ENCODE data around the gene ABHD17C.
"Not testable (repeated sequence)": the region's sequence is repeated elsewhere in the genome, so short reads cannot be mapped to it uniquely, and the experiment has no call there.

The ABHD17C gene

DNA sequence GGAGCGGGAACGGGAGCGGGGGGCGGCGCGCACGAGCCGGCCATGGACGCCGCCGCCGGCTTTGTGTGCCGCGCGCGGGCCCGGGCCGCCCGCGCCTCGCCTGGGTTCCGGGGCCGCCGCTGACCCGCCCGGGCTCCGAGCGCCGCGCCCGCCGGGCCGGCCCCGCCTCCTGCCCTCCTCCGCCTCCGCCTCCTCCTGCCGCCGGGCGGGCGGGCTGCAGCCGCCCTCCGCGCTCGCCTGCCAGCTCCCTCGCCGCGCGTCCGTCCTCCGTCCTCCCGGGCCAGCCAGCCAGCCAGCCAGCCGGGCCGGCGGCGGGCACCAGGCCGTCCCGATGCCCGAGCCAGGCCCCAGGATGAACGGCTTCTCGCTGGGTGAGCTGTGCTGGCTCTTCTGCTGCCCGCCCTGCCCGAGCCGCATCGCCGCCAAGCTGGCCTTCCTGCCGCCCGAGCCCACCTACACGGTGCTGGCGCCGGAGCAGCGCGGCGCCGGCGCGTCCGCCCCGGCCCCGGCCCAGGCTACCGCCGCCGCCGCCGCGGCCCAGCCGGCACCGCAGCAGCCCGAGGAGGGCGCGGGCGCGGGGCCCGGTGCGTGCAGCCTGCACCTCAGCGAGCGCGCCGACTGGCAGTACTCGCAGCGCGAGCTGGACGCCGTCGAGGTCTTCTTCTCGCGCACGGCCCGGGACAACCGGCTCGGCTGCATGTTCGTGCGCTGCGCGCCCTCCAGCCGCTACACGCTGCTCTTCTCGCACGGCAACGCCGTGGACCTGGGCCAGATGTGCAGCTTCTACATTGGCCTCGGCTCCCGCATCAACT lies at the start of gene ABHD17C:
TSS of gene ABHD17C (plus strand) at position 212 of the 812 bp plus-strand sequence. CDS start at position 332, 120 bp downstream.
- FAIRE-seq: peak; percentile 13
- DNase-seq (ENCODE audit: insufficient read length, low spot score): peak; percentile 38

GRCh38 chr15:80645494-80646065 lies 49.5 kb upstream of the ABHD17C start:
- FAIRE-seq (no peak), DNase-seq (ENCODE audit: insufficient read length, low spot score) (no peak)

- not testable (repeated sequence) for DNase-seq (ENCODE audit: insufficient read length, low spot score); FAIRE-seq
Observed at GRCh38 chr15:80647424-80647823, 47.7 kb upstream of the ABHD17C start.

- FAIRE-seq: no peak
Observed at GRCh38 chr15:80654299-80654698, 40.8 kb upstream of the ABHD17C start.

GRCh38 chr15:80659375-80659774 lies 35.7 kb upstream of the ABHD17C start:
- FAIRE-seq: no peak
- DNase-seq (ENCODE audit: insufficient read length, low spot score): no peak

More at GRCh38 chr15:80654299-80654698, 40.8 kb upstream of the ABHD17C start:
- DNase-seq (ENCODE audit: insufficient read length, low spot score): no peak

GRCh38 chr15:80660119-80660518 lies 35.0 kb upstream of the ABHD17C start:
- peak; percentile 39 for DNase-seq (ENCODE audit: insufficient read length, low spot score)
- FAIRE-seq: no peak

GRCh38 chr15:80662129-80662528 lies 33.0 kb upstream of the ABHD17C start:
- DNase-seq (ENCODE audit: insufficient read length, low spot score) (no peak), FAIRE-seq (no peak)

DNA sequence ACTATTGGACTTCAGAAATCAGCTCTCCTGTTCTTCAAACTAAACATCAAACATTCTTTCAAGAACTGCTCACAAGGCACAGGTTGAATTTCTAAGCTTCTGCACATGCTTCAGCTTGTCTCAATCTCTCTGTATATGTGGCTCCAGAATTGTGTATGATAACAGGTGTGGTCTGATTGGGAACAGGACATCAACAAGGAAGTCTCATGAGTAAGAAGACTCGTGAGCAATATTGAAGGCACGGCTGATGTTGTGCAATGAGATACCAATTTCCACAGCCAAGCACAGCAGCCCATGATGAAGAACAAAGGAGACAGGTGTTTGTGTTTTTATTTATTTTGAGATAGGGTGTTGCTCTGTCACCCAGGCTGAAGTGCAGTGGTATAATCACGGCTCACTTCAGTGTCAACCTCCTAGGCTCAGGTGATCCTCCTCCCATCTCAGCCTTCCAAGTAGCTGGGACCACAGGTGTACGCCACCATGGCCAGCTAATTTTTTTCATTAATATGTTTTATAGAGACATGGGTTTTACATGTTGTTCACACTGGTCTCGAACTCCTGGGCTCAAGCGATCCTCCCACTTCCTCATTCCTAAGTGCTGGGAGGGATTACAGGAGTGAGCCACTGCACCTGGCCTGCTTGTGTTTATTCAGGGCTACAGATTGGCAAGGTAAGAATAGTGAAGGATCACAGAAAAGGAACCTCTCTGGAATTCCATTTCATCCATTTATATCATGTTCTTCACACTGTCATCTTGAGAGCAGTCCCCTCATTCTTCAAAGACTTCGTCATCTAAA lies 32.2 kb upstream of the ABHD17C start:
- no peak for DNase-seq (ENCODE audit: insufficient read length, low spot score)
- FAIRE-seq: no peak

- FAIRE-seq (no peak), DNase-seq (ENCODE audit: insufficient read length, low spot score) (no peak)
Observed at GRCh38 chr15:80665151-80665550, 30.0 kb upstream of the ABHD17C start.

- FAIRE-seq (no peak), DNase-seq (ENCODE audit: insufficient read length, low spot score) (no peak)
Observed at GRCh38 chr15:80667936-80668335, 27.2 kb upstream of the ABHD17C start.

GRCh38 chr15:80668546-80669236 lies 26.4 kb upstream of the ABHD17C start:
- FAIRE-seq: no peak
- DNase-seq (ENCODE audit: insufficient read length, low spot score): no peak

GRCh38 chr15:80669663-80670273 lies 25.3 kb upstream of the ABHD17C start:
- no peak for FAIRE-seq
- DNase-seq (ENCODE audit: insufficient read length, low spot score): no peak

GRCh38 chr15:80673561-80674244 lies 21.4 kb upstream of the ABHD17C start:
- no peak for FAIRE-seq
- no peak for DNase-seq (ENCODE audit: insufficient read length, low spot score)

GRCh38 chr15:80674245-80674614 lies 20.9 kb upstream of the ABHD17C start:
- FAIRE-seq (no peak), DNase-seq (ENCODE audit: insufficient read length, low spot score) (no peak)

GRCh38 chr15:80677041-80677440 lies 18.1 kb upstream of the ABHD17C start:
- DNase-seq (ENCODE audit: insufficient read length, low spot score) (no peak), FAIRE-seq (no peak)

- no peak for FAIRE-seq
- no peak for DNase-seq (ENCODE audit: insufficient read length, low spot score)
Observed at GRCh38 chr15:80679167-80679803, 15.8 kb upstream of the ABHD17C start.

DNA sequence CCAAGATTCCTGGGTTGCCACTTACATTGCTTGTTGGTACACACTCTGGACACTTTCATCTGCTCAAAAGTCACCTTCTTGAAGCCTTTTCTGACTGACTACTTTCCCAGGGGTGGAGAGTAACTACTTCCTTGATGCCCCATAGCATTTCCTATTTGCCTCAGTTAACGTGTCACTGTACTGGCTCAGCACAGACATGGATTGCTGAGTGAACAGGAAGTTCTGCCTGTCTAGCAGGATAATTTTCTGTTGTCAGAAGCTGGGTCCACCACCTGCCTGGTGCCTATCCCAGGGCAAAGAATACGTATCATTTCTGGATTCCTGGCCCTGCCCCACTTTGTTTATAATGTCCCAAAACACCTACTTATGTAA lies 15.3 kb upstream of the ABHD17C start:
- no peak for FAIRE-seq
- DNase-seq (ENCODE audit: insufficient read length, low spot score): no peak

- no peak for FAIRE-seq
- no peak for DNase-seq (ENCODE audit: insufficient read length, low spot score)
Observed at GRCh38 chr15:80682201-80682600, 12.9 kb upstream of the ABHD17C start.

DNA sequence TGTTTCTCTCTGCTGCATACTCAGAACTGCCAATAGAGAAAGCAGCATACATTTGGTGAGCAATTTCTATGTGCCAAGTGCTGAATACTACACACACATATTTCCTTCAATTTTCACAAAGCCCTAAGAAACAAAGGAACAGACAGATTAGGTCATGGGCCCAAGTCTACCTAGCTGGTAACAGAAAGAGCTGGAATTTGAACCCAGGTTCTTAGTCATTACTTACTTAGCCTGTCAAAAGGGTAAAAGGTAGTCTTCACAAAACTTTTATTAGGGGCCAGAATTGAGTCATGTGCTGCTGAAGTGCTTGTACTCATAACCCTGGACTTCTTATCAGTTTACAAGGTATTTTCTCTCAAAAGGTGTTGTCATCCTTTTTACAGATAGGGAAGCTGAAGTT lies 10.4 kb upstream of the ABHD17C start:
- DNase-seq (ENCODE audit: insufficient read length, low spot score) (no peak), FAIRE-seq (no peak)
